Gastroesophageal sphincter (tissue), 4 donors: ENCODE results near the gene PPP1R18. TPM values are rescaled to one million over a fixed set of nuclear protein-coding genes. Genes with fewer than 3 reads are reported as not detected.
"Not testable (repeated sequence)": the region's sequence is repeated elsewhere in the genome, so short reads cannot be mapped to it uniquely, and the experiment has no call there.

Experiments used
- ATAC-seq: fragments of 150-250 bp; one replicate; pipeline ENCODE4 v1.9.1; 2016; ENCODE audit warnings: mild to moderate bottlenecking, moderate library complexity
- H3K27ac ChIP-seq, 4 donors: fragments of 200-600 bp; sonication (generic) in 3 of 4; 1 replicate in 3 of 4; 2 replicates in 1 of 4; pipeline ENCODE4 v1.5.1; 2016 to 2019
- H3K27me3 ChIP-seq: fragments of 200-600 bp; sonication (generic); one replicate; pipeline ENCODE4 v1.5.1; 2019
- H3K36me3 ChIP-seq, 2 donors: fragments of 200-600 bp; sonication (generic); one replicate each; pipeline ENCODE4 v1.5.1; 2019; ENCODE audit warnings: control low read depth in 1 of 2
- H3K4me1 ChIP-seq, 3 donors: fragments of 200-600 bp; sonication (generic); 1 replicate in 2 of 3; 2 replicates in 1 of 3; pipeline ENCODE4 v1.5.1; 2016 to 2019; ENCODE audit warnings: control low read depth in 2 of 3
- H3K4me3 ChIP-seq, 2 donors: fragments of 200-600 bp; sonication (generic); one replicate each; pipeline ENCODE4 v1.5.1; 2019; ENCODE audit warnings: mild to moderate bottlenecking in 1 of 2, moderate library complexity in 1 of 2
- H3K9me3 ChIP-seq, 3 donors: fragments of 200-600 bp; sonication (generic); one replicate each; pipeline ENCODE4 v1.5.1; 2017 to 2019; ENCODE audit warnings: control low read depth in 2 of 3
- EP300 ChIP-seq: sonication (generic); formaldehyde crosslinking; IDR thresholded peaks from one replicate; pipeline ENCODE4 v1.6.1; 2017; ENCODE audit warnings: antibody characterized with exemption, mild to moderate bottlenecking
- POLR2A ChIP-seq, 2 donors: fragments of 450-650 bp; IDR thresholded peaks; one replicate each; pipeline ENCODE4 v1.6.1; 2017; ENCODE audit warnings: antibody characterized with exemption in 2 of 2, mild to moderate bottlenecking in 2 of 2, moderate library complexity in 1 of 2
- POLR2AphosphoS5 ChIP-seq: sonication (generic); formaldehyde crosslinking; IDR thresholded peaks from one replicate; pipeline ENCODE4 v1.6.1; 2017; ENCODE audit warnings: antibody characterized with exemption
- WGBS, 2 donors: methylation state at CpG; one replicate each; pipeline ENCODE4 v1.1.5; 2018; ENCODE audit warnings: low coverage in 1 of 2; 5-methylcytosine and 5-hydroxymethylcytosine counted together
- total RNA-seq, 4 donors: library from RNA; depleted of rRNA; stranded (reverse); fragments of >200 nt; gene quantifications; one replicate each; pipeline ENCODE4 v1.1.0, GENCODE V29; 2016
- TF ChIP-seq, protein P1 (sequence below), 4 experiments: fragments of 200-600 bp in 2 of 4; fragments of 450-650 bp in 2 of 4; sonication (generic) in 1 of 4; IDR thresholded peaks; one replicate each; pipeline ENCODE4 v1.5.1; 2017 to 2019; ENCODE audit warnings: antibody characterized with exemption in 4 of 4, mild to moderate bottlenecking in 2 of 4, moderate library complexity in 2 of 4

The PPP1R18 gene
- total RNA-seq, 4 donors from 2014 or later = 45.3 to 65.8 (median 56.6) TPM

DNA sequence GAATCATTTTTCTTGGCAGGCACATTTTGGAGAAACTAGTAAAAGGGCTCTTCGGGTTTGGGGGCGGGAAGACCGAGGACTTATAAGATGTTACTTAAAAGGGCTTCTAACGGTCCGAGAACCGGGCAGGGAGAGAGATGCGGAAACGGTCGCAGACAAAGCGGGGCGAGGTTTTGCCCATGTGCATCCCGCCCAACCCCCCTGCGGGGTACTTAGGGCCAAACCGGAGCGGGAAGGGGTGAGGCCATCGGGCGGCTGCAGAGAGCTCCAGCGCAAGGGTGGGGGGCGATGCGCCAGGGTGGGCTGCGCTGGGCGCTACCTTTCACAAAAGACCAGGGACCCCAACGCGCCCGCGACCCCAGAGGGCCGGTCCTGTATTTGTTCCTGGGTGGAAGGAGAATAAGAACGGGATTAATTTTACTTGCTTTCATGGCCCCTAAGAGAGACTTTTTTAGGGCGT, 34.3 kb upstream of the PPP1R18 start:
- peak; percentile 3 for ATAC-seq

DNA sequence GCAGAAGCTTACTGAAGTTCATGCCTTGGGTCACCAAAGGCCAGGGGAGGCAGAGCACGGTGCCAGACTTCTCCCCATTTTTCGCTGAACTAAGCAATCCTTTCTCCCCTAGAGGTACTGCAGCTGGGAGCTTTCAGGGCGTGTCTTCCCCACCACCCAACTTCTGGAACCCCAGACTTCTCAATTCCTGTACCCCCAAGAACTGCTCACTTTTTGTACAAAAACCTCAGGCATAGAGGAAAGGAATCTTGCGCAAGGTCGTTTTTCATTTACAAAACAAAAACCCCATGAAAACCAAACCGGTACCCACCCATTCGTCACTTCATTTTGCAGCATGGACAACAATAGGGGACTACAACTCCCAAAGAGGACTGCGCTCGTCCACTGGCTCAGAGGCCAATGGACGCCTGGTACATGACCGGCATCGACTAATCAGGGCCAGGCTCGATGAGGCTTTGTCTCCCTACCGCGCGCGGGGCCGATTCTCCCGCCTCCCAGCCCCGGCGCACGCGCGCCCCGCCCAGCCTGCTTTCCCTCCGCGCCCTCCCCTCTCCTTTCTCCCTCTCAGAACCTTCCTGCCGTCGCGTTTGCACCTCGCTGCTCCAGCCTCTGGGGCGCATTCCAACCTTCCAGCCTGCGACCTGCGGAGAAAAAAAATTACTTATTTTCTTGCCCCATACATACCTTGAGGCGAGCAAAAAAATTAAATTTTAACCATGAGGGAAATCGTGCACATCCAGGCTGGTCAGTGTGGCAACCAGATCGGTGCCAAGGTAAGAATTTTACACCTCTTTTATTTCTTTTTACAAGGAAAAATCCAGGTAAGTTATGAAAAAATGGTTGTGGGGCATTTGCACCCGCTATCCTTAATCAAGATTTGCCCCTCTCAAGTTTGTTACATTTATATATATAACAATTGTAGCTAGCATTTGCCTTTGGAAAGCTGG, 33.6 kb upstream of the PPP1R18 start, which contains the start of gene TUBB:
TUBB (plus strand) TSS at position 562 of the 947 bp plus-strand sequence; CDS start at position 717, 155 bp downstream.
- Histone ChIP-seq H3K27ac (peak within 1 kb of the TSS; percentile 94 to 99 (median 98)), H3K36me3 (peaks cover 0 to 26% of the 10 kb centered on the region in 2 donors), H3K4me1 (peaks cover 2 to 68% (median 33%) of the 10 kb centered on the region in 3 donors), H3K27me3 (no peaks in the 10 kb centered on the region), H3K4me3 (peak within 1 kb of the TSS; percentile 91 to 94), H3K9me3 (no peaks in the 10 kb centered on the region)
- peak; percentile 81 for ATAC-seq
- TF ChIP-seq, protein P1, sequence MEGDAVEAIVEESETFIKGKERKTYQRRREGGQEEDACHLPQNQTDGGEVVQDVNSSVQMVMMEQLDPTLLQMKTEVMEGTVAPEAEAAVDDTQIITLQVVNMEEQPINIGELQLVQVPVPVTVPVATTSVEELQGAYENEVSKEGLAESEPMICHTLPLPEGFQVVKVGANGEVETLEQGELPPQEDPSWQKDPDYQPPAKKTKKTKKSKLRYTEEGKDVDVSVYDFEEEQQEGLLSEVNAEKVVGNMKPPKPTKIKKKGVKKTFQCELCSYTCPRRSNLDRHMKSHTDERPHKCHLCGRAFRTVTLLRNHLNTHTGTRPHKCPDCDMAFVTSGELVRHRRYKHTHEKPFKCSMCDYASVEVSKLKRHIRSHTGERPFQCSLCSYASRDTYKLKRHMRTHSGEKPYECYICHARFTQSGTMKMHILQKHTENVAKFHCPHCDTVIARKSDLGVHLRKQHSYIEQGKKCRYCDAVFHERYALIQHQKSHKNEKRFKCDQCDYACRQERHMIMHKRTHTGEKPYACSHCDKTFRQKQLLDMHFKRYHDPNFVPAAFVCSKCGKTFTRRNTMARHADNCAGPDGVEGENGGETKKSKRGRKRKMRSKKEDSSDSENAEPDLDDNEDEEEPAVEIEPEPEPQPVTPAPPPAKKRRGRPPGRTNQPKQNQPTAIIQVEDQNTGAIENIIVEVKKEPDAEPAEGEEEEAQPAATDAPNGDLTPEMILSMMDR (IDR thresholded peaks at IDR 0.05) = peak in 2 of 4 experiments; percentile 50
- TF ChIP-seq POLR2AphosphoS5 (peak; percentile 97), POLR2A (IDR thresholded peaks at IDR 0.05) (peak; percentile 84 to 86), EP300 (no peak)
- 0 to 1% methylated on average over 9 to 22 of the region's 38 CpGs for WGBS, 2 donors

More for the DNA sequence above, 34.3 kb upstream of the PPP1R18 start:
- WGBS, 2 donors = 0 to 2% methylated on average over 14 to 18 of the region's 29 CpGs
- Histone ChIP-seq H3K9me3 (no peaks in the 10 kb centered on the region), H3K4me1 (peaks cover 2 to 75% (median 33%) of the 10 kb centered on the region in 3 donors), H3K4me3 (peak overlapping the region; percentile 91 to 94), H3K27me3 (no peaks in the 10 kb centered on the region), H3K27ac (peak overlapping the region; percentile 94 to 99 (median 98)), H3K36me3 (peaks cover 0 to 33% of the 10 kb centered on the region in 2 donors)
- TF ChIP-seq POLR2AphosphoS5 (peak; percentile 77), POLR2A (IDR thresholded peaks at IDR 0.05) (no peak)

DNA sequence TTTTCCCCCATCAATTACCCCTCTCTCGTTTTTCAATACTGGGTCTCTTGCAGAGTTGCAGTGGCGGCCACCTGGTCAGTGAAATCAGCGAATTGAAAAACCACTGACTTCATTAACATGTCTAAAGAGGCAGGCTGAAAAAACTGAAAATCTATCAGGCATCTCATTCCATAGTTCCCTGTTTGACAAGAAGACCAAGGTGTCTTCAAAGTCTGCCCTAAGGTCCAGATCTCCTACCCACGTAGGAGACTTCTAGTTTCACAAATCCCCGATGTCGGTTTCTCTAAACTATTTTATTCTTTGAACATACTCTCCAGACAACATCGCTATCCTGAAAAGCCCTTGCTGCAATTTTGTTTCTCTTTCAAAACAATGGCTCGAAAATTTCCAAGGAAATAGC, 32.9 kb upstream of the PPP1R18 start:
- peak overlapping the region; percentile 91 to 94 for H3K4me3 ChIP-seq
- peaks cover 0 to 25% of the 10 kb centered on the region in 2 donors for H3K36me3 ChIP-seq
- no peak for TF ChIP-seq POLR2AphosphoS5
- no peak for TF ChIP-seq POLR2A (IDR thresholded peaks at IDR 0.05)
- TF ChIP-seq EP300 = no peak
- TF ChIP-seq, protein P1 (IDR thresholded peaks at IDR 0.05) = no peak
- no peaks in the 10 kb centered on the region for H3K27me3 ChIP-seq
- H3K9me3 ChIP-seq = no peaks in the 10 kb centered on the region
- H3K4me1 ChIP-seq = peaks cover 2 to 61% (median 33%) of the 10 kb centered on the region in 3 donors
- ATAC-seq = no peak
- 20 to 25% methylated on average over 7 to 8 of the region's 8 CpGs for WGBS, 2 donors
- peak overlapping the region; percentile 68 to 99 (median 96) for H3K27ac ChIP-seq

DNA sequence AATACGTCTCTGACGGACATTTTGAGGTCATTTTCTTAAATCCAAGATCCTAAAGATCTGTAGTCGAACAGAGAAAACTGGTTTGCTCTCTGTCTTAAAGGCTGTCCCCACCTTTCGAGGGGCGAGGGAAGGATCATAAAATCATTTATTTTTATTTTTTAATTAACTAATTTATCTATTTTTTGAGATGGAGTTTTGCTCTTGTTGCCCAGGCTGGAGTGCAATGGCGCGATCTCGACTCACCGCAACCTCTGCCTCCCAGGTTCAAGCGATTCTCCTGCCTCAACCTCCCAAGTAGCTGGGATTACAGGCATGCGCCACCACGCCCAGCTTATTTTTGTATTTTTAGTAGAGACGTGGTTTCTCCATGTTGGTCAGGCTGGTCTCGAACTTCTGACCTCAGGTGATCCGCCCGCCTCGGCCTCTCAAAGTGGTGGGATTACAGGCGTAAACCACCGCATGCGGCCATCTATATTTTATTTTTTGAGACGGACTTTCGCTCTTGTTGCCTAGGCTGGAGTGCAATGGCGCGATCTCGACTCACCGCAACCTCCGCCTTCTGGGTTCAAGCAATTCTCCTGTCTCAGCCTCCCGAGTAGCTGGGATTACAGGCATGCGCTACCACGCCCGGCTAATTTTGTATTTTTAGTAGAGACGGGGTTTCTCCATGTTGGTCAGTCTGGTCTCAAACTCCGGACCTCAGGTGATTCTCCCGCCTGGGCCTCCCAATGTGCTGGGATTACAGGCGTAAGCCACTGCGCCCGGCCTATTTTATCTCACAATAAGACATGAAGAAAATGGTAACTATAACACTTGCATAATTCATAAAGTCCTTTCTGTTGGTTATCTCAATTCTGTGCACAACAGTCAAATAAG, 31.6 kb upstream of the PPP1R18 start:
- H3K4me3 ChIP-seq = peak overlapping the region; percentile 19 to 68
- H3K27me3 ChIP-seq, H3K9me3 ChIP-seq, ATAC-seq: not testable (repeated sequence)
- H3K36me3 ChIP-seq = peaks cover 0 to 25% of the 10 kb centered on the region in 2 donors
- WGBS, 2 donors = 71 to 73% methylated on average over 26 of the region's 37 CpGs
- peaks cover 2 to 48% (median 33%) of the 10 kb centered on the region in 3 donors for H3K4me1 ChIP-seq
- H3K27ac ChIP-seq = peak overlapping the region; percentile 64 to 94 (median 88)

DNA sequence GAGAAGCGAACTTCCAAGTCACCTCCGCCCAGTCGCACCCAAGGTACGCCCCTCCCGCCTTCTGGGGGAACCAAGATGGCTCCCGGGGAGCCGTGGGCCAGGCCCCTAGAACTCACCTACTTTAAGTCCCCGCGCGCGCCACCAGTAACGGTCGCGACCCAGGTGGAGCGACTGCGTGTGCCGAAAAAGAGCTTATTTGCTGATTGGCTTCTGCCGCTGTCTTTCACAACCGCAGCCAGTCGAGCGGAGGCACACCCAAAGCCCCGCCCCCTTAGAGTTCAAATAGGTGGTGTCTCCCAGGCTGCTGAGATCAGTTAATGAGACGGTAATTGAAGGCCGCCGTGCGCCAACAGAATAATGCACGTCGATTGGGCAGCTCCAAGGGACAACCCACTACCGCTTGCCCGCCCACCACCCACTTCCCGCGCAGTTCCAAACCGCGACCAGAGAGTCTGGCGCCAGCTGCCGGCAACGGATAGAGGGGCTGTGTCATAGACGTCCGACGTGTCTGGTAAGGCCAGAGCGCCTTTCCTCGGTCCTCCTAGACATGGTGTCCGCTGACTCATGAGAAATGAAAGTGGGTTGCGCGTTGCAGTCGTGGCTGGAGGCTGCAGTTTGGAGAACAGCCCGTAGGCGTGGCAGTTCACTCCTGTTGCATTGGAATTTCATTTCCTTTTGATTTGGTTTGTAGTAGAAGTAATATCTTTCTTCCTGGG, 30.8 kb upstream of the PPP1R18 start, which contains the start of gene MDC1:
MDC1 (minus strand) TSS at position 153 of the 716 bp plus-strand sequence. CDS start 2,106 bp downstream, outside the sequence.
- WGBS, 2 donors = 0% methylated on average over 3 to 4 of the region's 48 CpGs
- peak; percentile 88 for ATAC-seq
- Histone ChIP-seq H3K27me3 (no peaks in the 10 kb centered on the region), H3K36me3 (peaks cover 0 to 27% of the 10 kb centered on the region in 2 donors), H3K4me1 (peaks cover 2 to 41% (median 26%) of the 10 kb centered on the region in 3 donors), H3K27ac (peak within 1 kb of the TSS; percentile 78 to 98 (median 93)), H3K9me3 (no peaks in the 10 kb centered on the region), H3K4me3 (peak within 1 kb of the TSS; percentile 45 to 68)
- TF ChIP-seq POLR2AphosphoS5 (peak; percentile 96), POLR2A (IDR thresholded peaks at IDR 0.05) (peak; percentile 34 to 38), EP300 (no peak)
- TF ChIP-seq, protein P1 (IDR thresholded peaks at IDR 0.05) = peak in 3 of 4 experiments; percentile 37 to 62 (median 60)
